ENCODE results near the gene SPARCL1.

DNA sequence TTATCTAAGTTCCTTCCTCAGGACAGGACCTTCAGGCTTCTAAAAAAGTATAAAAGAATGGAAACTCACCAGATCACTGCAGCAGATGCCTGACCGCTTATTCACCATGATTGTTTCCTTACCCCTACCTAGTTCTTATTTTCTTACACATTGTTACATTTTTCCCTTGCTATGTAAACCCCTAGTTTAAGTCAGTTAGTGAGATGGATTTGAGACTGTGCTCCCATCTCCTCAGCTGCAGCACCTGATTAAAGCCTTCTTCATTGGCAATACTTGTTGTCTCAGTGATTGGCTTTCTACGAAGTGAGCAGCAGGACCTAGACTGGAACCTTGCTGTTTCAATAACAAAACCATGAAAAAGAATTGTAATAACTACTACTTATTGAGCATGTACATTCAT is 4.7 kb downstream of the SPARCL1 start:
- TF ChIP-seq POLR2A (IDR thresholded peaks at IDR 0.05) = no peak
- TF ChIP-seq, protein P1, sequence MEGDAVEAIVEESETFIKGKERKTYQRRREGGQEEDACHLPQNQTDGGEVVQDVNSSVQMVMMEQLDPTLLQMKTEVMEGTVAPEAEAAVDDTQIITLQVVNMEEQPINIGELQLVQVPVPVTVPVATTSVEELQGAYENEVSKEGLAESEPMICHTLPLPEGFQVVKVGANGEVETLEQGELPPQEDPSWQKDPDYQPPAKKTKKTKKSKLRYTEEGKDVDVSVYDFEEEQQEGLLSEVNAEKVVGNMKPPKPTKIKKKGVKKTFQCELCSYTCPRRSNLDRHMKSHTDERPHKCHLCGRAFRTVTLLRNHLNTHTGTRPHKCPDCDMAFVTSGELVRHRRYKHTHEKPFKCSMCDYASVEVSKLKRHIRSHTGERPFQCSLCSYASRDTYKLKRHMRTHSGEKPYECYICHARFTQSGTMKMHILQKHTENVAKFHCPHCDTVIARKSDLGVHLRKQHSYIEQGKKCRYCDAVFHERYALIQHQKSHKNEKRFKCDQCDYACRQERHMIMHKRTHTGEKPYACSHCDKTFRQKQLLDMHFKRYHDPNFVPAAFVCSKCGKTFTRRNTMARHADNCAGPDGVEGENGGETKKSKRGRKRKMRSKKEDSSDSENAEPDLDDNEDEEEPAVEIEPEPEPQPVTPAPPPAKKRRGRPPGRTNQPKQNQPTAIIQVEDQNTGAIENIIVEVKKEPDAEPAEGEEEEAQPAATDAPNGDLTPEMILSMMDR (IDR thresholded peaks at IDR 0.05 in 8 of 11, conservative IDR thresholded peaks at IDR 0.05 in 3 of 11) = no peak

Measured in spleen (tissue), 7 donors.